H9 (cell line): ENCODE measurements around the gene CDHR5. TPM values are rescaled to one million over a fixed set of nuclear protein-coding genes. Genes with fewer than 3 reads are reported as not detected.

Source experiments
- DNase-seq: peaks from one replicate; pipeline ENCODE4 v3.0.0-alpha.2; 2017
- H2AFZ ChIP-seq: one replicate; pipeline ENCODE4 v1.6.1; 2013; ENCODE audit warnings: mild to moderate bottlenecking, low read length, control low read depth, moderate library complexity
- H2AK5ac ChIP-seq: 2 replicates; pipeline ENCODE4 v1.6.1; 2013; ENCODE audit warnings: low read length, control low read depth, mixed read lengths; ENCODE audit not compliant: insufficient read length
- H2BK120ac ChIP-seq: one replicate; pipeline ENCODE4 v1.6.1; 2013; ENCODE audit warnings: low read depth, mild to moderate bottlenecking, low read length, control low read depth, inconsistent platforms; ENCODE audit not compliant: poor library complexity, severe bottlenecking
- H2BK12ac ChIP-seq: 2 replicates; pipeline ENCODE4 v1.6.1; 2013; ENCODE audit warnings: low read length, control low read depth, mixed read lengths, low read depth; ENCODE audit not compliant: insufficient read length
- H2BK15ac ChIP-seq: 2 replicates; pipeline ENCODE4 v1.6.1; 2013; ENCODE audit warnings: low read depth, low read length, control low read depth
- H2BK20ac ChIP-seq: one replicate; pipeline ENCODE4 v1.6.1; 2013; ENCODE audit warnings: low read depth, mild to moderate bottlenecking, low read length, control low read depth, inconsistent platforms; ENCODE audit not compliant: poor library complexity, severe bottlenecking
- H2BK5ac ChIP-seq: 2 replicates; pipeline ENCODE4 v1.6.1; 2013; ENCODE audit warnings: low read length, control low read depth, mixed read lengths; ENCODE audit not compliant: insufficient read length
- H3K14ac ChIP-seq: 2 replicates; pipeline ENCODE4 v1.6.1; 2013; ENCODE audit warnings: low read length, control low read depth; ENCODE audit not compliant: insufficient read depth
- H3K18ac ChIP-seq: 2 replicates; pipeline ENCODE4 v1.6.1; 2013; ENCODE audit warnings: low read depth, mild to moderate bottlenecking, mixed read lengths, low read length, control low read depth; ENCODE audit not compliant: insufficient read length
- H3K23ac ChIP-seq: 2 replicates; pipeline ENCODE4 v1.6.1; 2013; ENCODE audit warnings: low read length, control low read depth, mixed read lengths, low read depth; ENCODE audit not compliant: insufficient read length
- H3K23me2 ChIP-seq: 2 replicates; pipeline ENCODE4 v1.6.1; 2013; ENCODE audit warnings: low read depth, mild to moderate bottlenecking, mixed read lengths, low read length, control low read depth; ENCODE audit not compliant: insufficient read length, poor library complexity, severe bottlenecking
- H3K27ac ChIP-seq: 2 replicates; pipeline ENCODE4 v1.5.1; 2013; ENCODE audit warnings: low read length, control low read depth, mixed read lengths, low read depth; ENCODE audit not compliant: insufficient read length
- H3K27me3 ChIP-seq: 2 replicates; pipeline ENCODE4 v1.6.1; 2013; ENCODE audit warnings: low read length, control low read depth, inconsistent platforms; ENCODE audit not compliant: insufficient read depth
- H3K4ac ChIP-seq: 2 replicates; pipeline ENCODE4 v1.6.1; 2013; ENCODE audit warnings: low read depth, mild to moderate bottlenecking, control low read depth, inconsistent platforms, low read length, moderate library complexity
- H3K4me1 ChIP-seq: 2 replicates; pipeline ENCODE4 v1.6.1; 2013; ENCODE audit warnings: low read length, control low read depth, inconsistent platforms; ENCODE audit not compliant: insufficient read depth
- H3K4me2 ChIP-seq: 2 replicates; pipeline ENCODE4 v1.6.1; 2013; ENCODE audit warnings: low read length, control low read depth, mixed read lengths; ENCODE audit not compliant: insufficient read length, insufficient read depth
- H3K56ac ChIP-seq: 2 replicates; pipeline ENCODE4 v1.6.1; 2013; ENCODE audit warnings: low read depth, mild to moderate bottlenecking, mixed read lengths, low read length, control low read depth; ENCODE audit not compliant: insufficient read length
- H3K79me1 ChIP-seq: 2 replicates; pipeline ENCODE4 v1.6.1; 2013; ENCODE audit warnings: low read depth, mild to moderate bottlenecking, moderate library complexity, low read length, control low read depth, inconsistent platforms; ENCODE audit not compliant: insufficient read depth, poor library complexity, severe bottlenecking
- H3K79me2 ChIP-seq: 2 replicates; pipeline ENCODE4 v1.6.1; 2013; ENCODE audit warnings: low read length, control low read depth, inconsistent platforms; ENCODE audit not compliant: insufficient read depth
- H3K9ac ChIP-seq: 2 replicates; pipeline ENCODE4 v1.6.1; 2013; ENCODE audit warnings: low read length, control low read depth, mixed read lengths; ENCODE audit not compliant: insufficient read length; ENCODE audit errors: extremely low read depth
- H3K9me3 ChIP-seq: one replicate; pipeline ENCODE4 v1.6.1; 2013; ENCODE audit warnings: low read depth, low read length, inconsistent platforms; ENCODE audit not compliant: control insufficient read depth
- H3T11ph ChIP-seq: one replicate; pipeline ENCODE4 v1.6.1; 2013; ENCODE audit warnings: mild to moderate bottlenecking, low read length, control low read depth, inconsistent platforms
- H4K20me1 ChIP-seq: one replicate; pipeline ENCODE4 v1.6.1; 2013; ENCODE audit not compliant: control insufficient read depth, insufficient read length, insufficient read depth
- H4K5ac ChIP-seq: 2 replicates; pipeline ENCODE4 v1.6.1; 2013; ENCODE audit warnings: low read depth, mild to moderate bottlenecking, mixed read lengths, low read length, control low read depth; ENCODE audit not compliant: insufficient read length
- H4K8ac ChIP-seq: replicated peaks from 2 replicates; pipeline ENCODE4 v1.6.1; 2013; ENCODE audit warnings: low read length, control low read depth, mixed read lengths, low read depth; ENCODE audit not compliant: insufficient read length
- H4K91ac ChIP-seq: 2 replicates; pipeline ENCODE4 v1.6.1; 2013; ENCODE audit warnings: low read depth, mild to moderate bottlenecking, moderate library complexity, mixed read lengths, low read length, control low read depth; ENCODE audit not compliant: insufficient read length
- H3K27ac Mint-ChIP-seq, 3 experiments: 2 replicates in 2 of 3; 3 replicates in 1 of 3; pipeline ENCODE4 v1.8.0; 2020 to 2021; ENCODE audit warnings: mixed read lengths in 3 of 3, mild to moderate bottlenecking in 1 of 3, moderate library complexity in 1 of 3
- H3K27me3 Mint-ChIP-seq: 2 replicates; pipeline ENCODE4 v1.8.0; 2021; ENCODE audit warnings: low read depth, mild to moderate bottlenecking, moderate library complexity, mixed read lengths
- H3K36me3 Mint-ChIP-seq, 3 experiments: 2 replicates in 2 of 3; 3 replicates in 1 of 3; pipeline ENCODE4 v1.8.0; 2020 to 2021; ENCODE audit warnings: low read depth in 3 of 3, mixed read lengths in 3 of 3; ENCODE audit not compliant: insufficient read depth in 1 of 3
- H3K4me1 Mint-ChIP-seq, 2 experiments: 2 replicates each; pipeline ENCODE4 v1.8.0; 2020; ENCODE audit warnings: mixed read lengths in 2 of 2
- H3K4me3 Mint-ChIP-seq, 2 experiments: 2 replicates in 1 of 2; 3 replicates in 1 of 2; pipeline ENCODE4 v1.8.0; 2020 to 2021; ENCODE audit warnings: mild to moderate bottlenecking in 2 of 2, mixed read lengths in 2 of 2, moderate library complexity in 1 of 2
- H3K9me3 Mint-ChIP-seq, 2 experiments: 2 replicates in 1 of 2; 3 replicates in 1 of 2; pipeline ENCODE4 v1.8.0; 2020; ENCODE audit warnings: mild to moderate bottlenecking in 2 of 2, mixed read lengths in 2 of 2, moderate library complexity in 1 of 2
- CTCF ChIP-seq: fragments of 200-600 bp; sonication (generic); conservative IDR thresholded peaks from 3 replicates; pipeline ENCODE4 v1.8.0; 2021; ENCODE audit warnings: antibody characterized with exemption, mild to moderate bottlenecking
- WGBS: extraction: QIAGEN DNeasy Blood & Tissue Kit; methylation state at CpG from one replicate; pipeline ENCODE4 v1.1.7; 2013; ENCODE audit warnings: missing lambda C conversion rate, low lambda C conversion rate, mixed read lengths; ENCODE audit not compliant: insufficient read length; ENCODE audit errors: extremely low coverage; 5-methylcytosine and 5-hydroxymethylcytosine counted together
- total RNA-seq: library from RNA; stranded (reverse); gene quantifications from 2 replicates; pipeline ENCODE4 v1.2.1, GENCODE V29; 2021

Gene CDHR5
- total RNA-seq, 1 experiment from 2014 or later: not detected

GRCh38 chr11:592501-592900, 32.3 kb downstream of the CDHR5 start:
- H2AFZ ChIP-seq: no peak overlapping the region
- no peak overlapping the region for H3T11ph ChIP-seq
- H3K4me1 Mint-ChIP-seq: no peaks in the 10 kb centered on the region
- H3K14ac ChIP-seq: no peak overlapping the region
- no peak overlapping the region for H3K9ac ChIP-seq
- H4K91ac ChIP-seq: no peak overlapping the region
- no peaks in the 10 kb centered on the region for H3K4me1 ChIP-seq
- H3K4ac ChIP-seq: no peak overlapping the region
- H3K4me2 ChIP-seq: no peak overlapping the region
- no peak overlapping the region for H2BK15ac ChIP-seq
- H3K27ac ChIP-seq: no peak overlapping the region
- H2BK20ac ChIP-seq: no peak overlapping the region
- H4K8ac ChIP-seq: no peak overlapping the region
- peaks cover 4% of the 10 kb centered on the region for H3K79me1 ChIP-seq
- H3K27me3 Mint-ChIP-seq: 0 out of 2 replicates have a peak, but pooled peaks cover 2% of the 10 kb centered on the region
- H4K5ac ChIP-seq: no peak overlapping the region
- no peaks in the 10 kb centered on the region for H3K9me3 ChIP-seq
- H4K20me1 ChIP-seq: no peaks in the 10 kb centered on the region
- H3K4me3 Mint-ChIP-seq: no peak overlapping the region
- H3K36me3 Mint-ChIP-seq: peaks cover 63 to 93% (median 92%) of the 10 kb centered on the region in 3 experiments
- H2AK5ac ChIP-seq: no peak overlapping the region
- no peaks in the 10 kb centered on the region; a peak in 1 of 5 replicates for H3K9me3 Mint-ChIP-seq
- no peaks in the 10 kb centered on the region for H3K23me2 ChIP-seq
- no peak overlapping the region for H2BK12ac ChIP-seq
- no peak overlapping the region for H3K56ac ChIP-seq
- no peak for TF ChIP-seq CTCF
- no peak overlapping the region for H2BK120ac ChIP-seq
- H2BK5ac ChIP-seq: no peak overlapping the region
- no peak for DNase-seq
- H3K27ac Mint-ChIP-seq: peak overlapping the region in 2 of 3 experiments; percentile 69 to 73; a peak in 2 of 7 replicates
- no peaks in the 10 kb centered on the region for H3K27me3 ChIP-seq
- WGBS: no CpG with 5 or more reads among the region's 22 CpGs
- H3K23ac ChIP-seq: no peak overlapping the region
- no peak overlapping the region for H3K18ac ChIP-seq
- no peaks in the 10 kb centered on the region; the same call in 1 of the 2 replicates for H3K79me2 ChIP-seq
